H9 (cell line): ENCODE data around the gene TLL2. TPM values are rescaled to one million over a fixed set of nuclear protein-coding genes. Genes with fewer than 3 reads are reported as not detected.

Experiments used
- DNase-seq: peaks from one replicate; pipeline ENCODE4 v3.0.0-alpha.2; 2017
- H2AFZ ChIP-seq: one replicate; pipeline ENCODE4 v1.6.1; 2013; ENCODE audit warnings: mild to moderate bottlenecking, low read length, control low read depth, moderate library complexity
- H2AK5ac ChIP-seq: 2 replicates; pipeline ENCODE4 v1.6.1; 2013; ENCODE audit warnings: low read length, control low read depth, mixed read lengths; ENCODE audit not compliant: insufficient read length
- H2BK120ac ChIP-seq: one replicate; pipeline ENCODE4 v1.6.1; 2013; ENCODE audit warnings: low read depth, mild to moderate bottlenecking, low read length, control low read depth, inconsistent platforms; ENCODE audit not compliant: poor library complexity, severe bottlenecking
- H2BK12ac ChIP-seq: 2 replicates; pipeline ENCODE4 v1.6.1; 2013; ENCODE audit warnings: low read length, control low read depth, mixed read lengths, low read depth; ENCODE audit not compliant: insufficient read length
- H2BK15ac ChIP-seq: 2 replicates; pipeline ENCODE4 v1.6.1; 2013; ENCODE audit warnings: low read depth, low read length, control low read depth
- H2BK20ac ChIP-seq: one replicate; pipeline ENCODE4 v1.6.1; 2013; ENCODE audit warnings: low read depth, mild to moderate bottlenecking, low read length, control low read depth, inconsistent platforms; ENCODE audit not compliant: poor library complexity, severe bottlenecking
- H2BK5ac ChIP-seq: 2 replicates; pipeline ENCODE4 v1.6.1; 2013; ENCODE audit warnings: low read length, control low read depth, mixed read lengths; ENCODE audit not compliant: insufficient read length
- H3K14ac ChIP-seq: 2 replicates; pipeline ENCODE4 v1.6.1; 2013; ENCODE audit warnings: low read length, control low read depth; ENCODE audit not compliant: insufficient read depth
- H3K18ac ChIP-seq: 2 replicates; pipeline ENCODE4 v1.6.1; 2013; ENCODE audit warnings: low read depth, mild to moderate bottlenecking, mixed read lengths, low read length, control low read depth; ENCODE audit not compliant: insufficient read length
- H3K23ac ChIP-seq: 2 replicates; pipeline ENCODE4 v1.6.1; 2013; ENCODE audit warnings: low read length, control low read depth, mixed read lengths, low read depth; ENCODE audit not compliant: insufficient read length
- H3K23me2 ChIP-seq: 2 replicates; pipeline ENCODE4 v1.6.1; 2013; ENCODE audit warnings: low read depth, mild to moderate bottlenecking, mixed read lengths, low read length, control low read depth; ENCODE audit not compliant: insufficient read length, poor library complexity, severe bottlenecking
- H3K27ac ChIP-seq: 2 replicates; pipeline ENCODE4 v1.5.1; 2013; ENCODE audit warnings: low read length, control low read depth, mixed read lengths, low read depth; ENCODE audit not compliant: insufficient read length
- H3K27me3 ChIP-seq: 2 replicates; pipeline ENCODE4 v1.6.1; 2013; ENCODE audit warnings: low read length, control low read depth, inconsistent platforms; ENCODE audit not compliant: insufficient read depth
- H3K4ac ChIP-seq: 2 replicates; pipeline ENCODE4 v1.6.1; 2013; ENCODE audit warnings: low read depth, mild to moderate bottlenecking, control low read depth, inconsistent platforms, low read length, moderate library complexity
- H3K4me1 ChIP-seq: 2 replicates; pipeline ENCODE4 v1.6.1; 2013; ENCODE audit warnings: low read length, control low read depth, inconsistent platforms; ENCODE audit not compliant: insufficient read depth
- H3K4me2 ChIP-seq: 2 replicates; pipeline ENCODE4 v1.6.1; 2013; ENCODE audit warnings: low read length, control low read depth, mixed read lengths; ENCODE audit not compliant: insufficient read length, insufficient read depth
- H3K56ac ChIP-seq: 2 replicates; pipeline ENCODE4 v1.6.1; 2013; ENCODE audit warnings: low read depth, mild to moderate bottlenecking, mixed read lengths, low read length, control low read depth; ENCODE audit not compliant: insufficient read length
- H3K79me1 ChIP-seq: 2 replicates; pipeline ENCODE4 v1.6.1; 2013; ENCODE audit warnings: low read depth, mild to moderate bottlenecking, moderate library complexity, low read length, control low read depth, inconsistent platforms; ENCODE audit not compliant: insufficient read depth, poor library complexity, severe bottlenecking
- H3K79me2 ChIP-seq: 2 replicates; pipeline ENCODE4 v1.6.1; 2013; ENCODE audit warnings: low read length, control low read depth, inconsistent platforms; ENCODE audit not compliant: insufficient read depth
- H3K9ac ChIP-seq: 2 replicates; pipeline ENCODE4 v1.6.1; 2013; ENCODE audit warnings: low read length, control low read depth, mixed read lengths; ENCODE audit not compliant: insufficient read length; ENCODE audit errors: extremely low read depth
- H3K9me3 ChIP-seq: one replicate; pipeline ENCODE4 v1.6.1; 2013; ENCODE audit warnings: low read depth, low read length, inconsistent platforms; ENCODE audit not compliant: control insufficient read depth
- H3T11ph ChIP-seq: one replicate; pipeline ENCODE4 v1.6.1; 2013; ENCODE audit warnings: mild to moderate bottlenecking, low read length, control low read depth, inconsistent platforms
- H4K20me1 ChIP-seq: one replicate; pipeline ENCODE4 v1.6.1; 2013; ENCODE audit not compliant: control insufficient read depth, insufficient read length, insufficient read depth
- H4K5ac ChIP-seq: 2 replicates; pipeline ENCODE4 v1.6.1; 2013; ENCODE audit warnings: low read depth, mild to moderate bottlenecking, mixed read lengths, low read length, control low read depth; ENCODE audit not compliant: insufficient read length
- H4K8ac ChIP-seq: replicated peaks from 2 replicates; pipeline ENCODE4 v1.6.1; 2013; ENCODE audit warnings: low read length, control low read depth, mixed read lengths, low read depth; ENCODE audit not compliant: insufficient read length
- H4K91ac ChIP-seq: 2 replicates; pipeline ENCODE4 v1.6.1; 2013; ENCODE audit warnings: low read depth, mild to moderate bottlenecking, moderate library complexity, mixed read lengths, low read length, control low read depth; ENCODE audit not compliant: insufficient read length
- H3K27ac Mint-ChIP-seq, 3 experiments: 2 replicates in 2 of 3; 3 replicates in 1 of 3; pipeline ENCODE4 v1.8.0; 2020 to 2021; ENCODE audit warnings: mixed read lengths in 3 of 3, mild to moderate bottlenecking in 1 of 3, moderate library complexity in 1 of 3
- H3K27me3 Mint-ChIP-seq: 2 replicates; pipeline ENCODE4 v1.8.0; 2021; ENCODE audit warnings: low read depth, mild to moderate bottlenecking, moderate library complexity, mixed read lengths
- H3K36me3 Mint-ChIP-seq, 3 experiments: 2 replicates in 2 of 3; 3 replicates in 1 of 3; pipeline ENCODE4 v1.8.0; 2020 to 2021; ENCODE audit warnings: low read depth in 3 of 3, mixed read lengths in 3 of 3; ENCODE audit not compliant: insufficient read depth in 1 of 3
- H3K4me1 Mint-ChIP-seq, 2 experiments: 2 replicates each; pipeline ENCODE4 v1.8.0; 2020; ENCODE audit warnings: mixed read lengths in 2 of 2
- H3K4me3 Mint-ChIP-seq, 2 experiments: 2 replicates in 1 of 2; 3 replicates in 1 of 2; pipeline ENCODE4 v1.8.0; 2020 to 2021; ENCODE audit warnings: mild to moderate bottlenecking in 2 of 2, mixed read lengths in 2 of 2, moderate library complexity in 1 of 2
- H3K9me3 Mint-ChIP-seq, 2 experiments: 2 replicates in 1 of 2; 3 replicates in 1 of 2; pipeline ENCODE4 v1.8.0; 2020; ENCODE audit warnings: mild to moderate bottlenecking in 2 of 2, mixed read lengths in 2 of 2, moderate library complexity in 1 of 2
- WGBS: extraction: QIAGEN DNeasy Blood & Tissue Kit; methylation state at CpG from one replicate; pipeline ENCODE4 v1.1.7; 2013; ENCODE audit warnings: missing lambda C conversion rate, low lambda C conversion rate, mixed read lengths; ENCODE audit not compliant: insufficient read length; ENCODE audit errors: extremely low coverage; 5-methylcytosine and 5-hydroxymethylcytosine counted together
- total RNA-seq: library from RNA; stranded (reverse); gene quantifications from 2 replicates; pipeline ENCODE4 v1.2.1, GENCODE V29; 2021
- TF ChIP-seq, protein P1 (sequence below): fragments of 200-600 bp; sonication (generic); conservative IDR thresholded peaks from 3 replicates; pipeline ENCODE4 v1.8.0; 2021; ENCODE audit warnings: antibody characterized with exemption, mild to moderate bottlenecking

Gene TLL2
- total RNA-seq, 1 experiment from 2014 or later, result 1.4 TPM

DNA sequence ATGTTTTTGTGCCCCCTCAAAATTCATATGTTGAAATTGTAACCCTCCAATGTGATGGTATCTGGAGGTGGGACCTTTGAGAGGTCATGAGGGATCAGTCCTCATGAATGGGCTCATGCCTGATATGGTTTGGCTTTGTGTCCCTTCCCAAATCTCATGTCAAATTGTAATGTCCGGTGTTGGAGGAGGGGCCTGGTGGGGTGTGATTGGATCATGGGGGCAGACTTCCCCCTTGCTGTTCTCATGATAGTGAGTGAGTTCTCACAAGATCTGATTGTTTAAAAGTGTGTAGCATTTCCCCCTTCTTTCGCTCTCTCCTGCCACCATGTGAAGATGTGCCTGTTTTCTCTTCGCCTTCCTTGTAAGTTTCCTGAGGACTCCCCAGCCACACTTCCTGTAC lies 53.4 kb downstream of the TLL2 start:
- no peak overlapping the region for H2AFZ ChIP-seq
- no peak overlapping the region for H4K5ac ChIP-seq
- WGBS, result no CpG with 5 or more reads among the region's 3 CpGs
- H3T11ph ChIP-seq, result no peak overlapping the region
- Mint-ChIP-seq H3K9me3 (peaks cover 13 to 15% of the 10 kb centered on the region in 2 experiments), H3K27ac (peak overlapping the region in 1 of 3 experiments; percentile 28; a peak in 1 of 7 replicates), H3K36me3 (peaks cover 7 to 13% (median 13%) of the 10 kb centered on the region in 3 experiments), H3K4me1 (peaks cover 2 to 9% of the 10 kb centered on the region in 2 experiments), H3K27me3 (no peaks in the 10 kb centered on the region; the same call in 1 of the 2 replicates), H3K4me3 (no peak overlapping the region)
- H2BK120ac ChIP-seq, result no peak overlapping the region
- no peak overlapping the region for H2BK15ac ChIP-seq
- no peaks in the 10 kb centered on the region for H3K27me3 ChIP-seq
- H2BK12ac ChIP-seq, result no peak overlapping the region
- no peak overlapping the region for H3K23ac ChIP-seq
- no peak overlapping the region for H4K91ac ChIP-seq
- no peaks in the 10 kb centered on the region for H3K79me1 ChIP-seq
- H2AK5ac ChIP-seq, result no peak overlapping the region
- H3K4me2 ChIP-seq, result no peak overlapping the region
- H3K23me2 ChIP-seq, result no peaks in the 10 kb centered on the region
- no peak overlapping the region for H4K8ac ChIP-seq
- TF ChIP-seq, protein P1, sequence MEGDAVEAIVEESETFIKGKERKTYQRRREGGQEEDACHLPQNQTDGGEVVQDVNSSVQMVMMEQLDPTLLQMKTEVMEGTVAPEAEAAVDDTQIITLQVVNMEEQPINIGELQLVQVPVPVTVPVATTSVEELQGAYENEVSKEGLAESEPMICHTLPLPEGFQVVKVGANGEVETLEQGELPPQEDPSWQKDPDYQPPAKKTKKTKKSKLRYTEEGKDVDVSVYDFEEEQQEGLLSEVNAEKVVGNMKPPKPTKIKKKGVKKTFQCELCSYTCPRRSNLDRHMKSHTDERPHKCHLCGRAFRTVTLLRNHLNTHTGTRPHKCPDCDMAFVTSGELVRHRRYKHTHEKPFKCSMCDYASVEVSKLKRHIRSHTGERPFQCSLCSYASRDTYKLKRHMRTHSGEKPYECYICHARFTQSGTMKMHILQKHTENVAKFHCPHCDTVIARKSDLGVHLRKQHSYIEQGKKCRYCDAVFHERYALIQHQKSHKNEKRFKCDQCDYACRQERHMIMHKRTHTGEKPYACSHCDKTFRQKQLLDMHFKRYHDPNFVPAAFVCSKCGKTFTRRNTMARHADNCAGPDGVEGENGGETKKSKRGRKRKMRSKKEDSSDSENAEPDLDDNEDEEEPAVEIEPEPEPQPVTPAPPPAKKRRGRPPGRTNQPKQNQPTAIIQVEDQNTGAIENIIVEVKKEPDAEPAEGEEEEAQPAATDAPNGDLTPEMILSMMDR, result no peak
- no peak overlapping the region for H2BK20ac ChIP-seq
- H3K9me3 ChIP-seq, result no peaks in the 10 kb centered on the region
- H3K4ac ChIP-seq, result no peak overlapping the region
- no peaks in the 10 kb centered on the region for H3K4me1 ChIP-seq
- H4K20me1 ChIP-seq, result no peaks in the 10 kb centered on the region
- H2BK5ac ChIP-seq, result no peak overlapping the region
- no peak overlapping the region for H3K18ac ChIP-seq
- no peak overlapping the region for H3K27ac ChIP-seq
- no peak overlapping the region for H3K56ac ChIP-seq
- H3K9ac ChIP-seq, result no peak overlapping the region
- no peak overlapping the region for H3K14ac ChIP-seq
- no peak for DNase-seq
- no peaks in the 10 kb centered on the region for H3K79me2 ChIP-seq
